ENCODE data around the gene BRINP3. TPM values are rescaled to one million over a fixed set of nuclear protein-coding genes. Genes with fewer than 3 reads are reported as not detected.

Gene BRINP3
- total RNA-seq, 2 donors from 2014 or later: 3.0 to 17.0 TPM

GRCh38 chr1:190312763-190313162 lies 164.9 kb downstream of the BRINP3 start:
- H3K27me3 ChIP-seq (replicated peaks; ENCODE audit: insufficient read depth): no peaks in the 10 kb centered on the region
- no peak overlapping the region for H3K27ac ChIP-seq
- no peak overlapping the region for H3K4me3 ChIP-seq
- intact Hi-C loops (cut with DNase I): no loop called here
- 85% methylated on average over 1 of the region's 1 CpG for WGBS
- TF ChIP-seq POLR2AphosphoS5 (IDR thresholded peaks at IDR 0.05) (no peak), CTCF (IDR thresholded peaks at IDR 0.05) (no peak), POLR2A (IDR thresholded peaks at IDR 0.05) (no peak)
- no peak for DNase-seq (ENCODE audit: low spot score)
- no peaks in the 10 kb centered on the region for H3K9me3 ChIP-seq
- H3K36me3 ChIP-seq: no peaks in the 10 kb centered on the region
- H3K4me1 ChIP-seq (replicated peaks): no peaks in the 10 kb centered on the region

- no peak overlapping the region for H3K27ac ChIP-seq
- no peak for DNase-seq (ENCODE audit: low spot score)
- no peak overlapping the region for H3K4me3 ChIP-seq
- no peaks in the 10 kb centered on the region for H3K36me3 ChIP-seq
- intact Hi-C loops (cut with DNase I): no loop called here
- TF ChIP-seq POLR2AphosphoS5 (IDR thresholded peaks at IDR 0.05) (no peak), POLR2A (IDR thresholded peaks at IDR 0.05) (no peak), CTCF (IDR thresholded peaks at IDR 0.05) (no peak)
- H3K4me1 ChIP-seq (replicated peaks): no peaks in the 10 kb centered on the region
- H3K27me3 ChIP-seq (replicated peaks; ENCODE audit: insufficient read depth): no peaks in the 10 kb centered on the region
- no peaks in the 10 kb centered on the region for H3K9me3 ChIP-seq
Measured at GRCh38 chr1:190303501-190303900, 174.2 kb downstream of the BRINP3 start.

- WGBS: 62% methylated on average over 2 of the region's 2 CpGs
- Histone ChIP-seq H3K4me3 (no peak overlapping the region), H3K27ac (no peak overlapping the region), H3K4me1 (replicated peaks) (no peaks in the 10 kb centered on the region), H3K27me3 (replicated peaks; ENCODE audit: insufficient read depth) (no peaks in the 10 kb centered on the region), H3K36me3 (no peaks in the 10 kb centered on the region), H3K9me3 (no peaks in the 10 kb centered on the region)
- intact Hi-C loops (cut with DNase I): no loop called here
- TF ChIP-seq POLR2A (IDR thresholded peaks at IDR 0.05): no peak
- TF ChIP-seq CTCF (IDR thresholded peaks at IDR 0.05): no peak
- no peak for DNase-seq (ENCODE audit: low spot score)
Measured at GRCh38 chr1:190296453-190296852, 181.2 kb downstream of the BRINP3 start.

GRCh38 chr1:190289897-190290296 lies 187.8 kb downstream of the BRINP3 start:
- H3K4me1 ChIP-seq (replicated peaks): no peaks in the 10 kb centered on the region
- H3K27ac ChIP-seq: no peak overlapping the region
- no peaks in the 10 kb centered on the region for H3K36me3 ChIP-seq
- H3K27me3 ChIP-seq (replicated peaks; ENCODE audit: insufficient read depth): no peaks in the 10 kb centered on the region
- no peak for TF ChIP-seq POLR2AphosphoS5 (IDR thresholded peaks at IDR 0.05)
- no peak for TF ChIP-seq CTCF (IDR thresholded peaks at IDR 0.05)
- no peak for TF ChIP-seq POLR2A (IDR thresholded peaks at IDR 0.05)
- 86% methylated on average over 2 of the region's 2 CpGs for WGBS
- intact Hi-C loops (cut with DNase I): no loop called here
- no peak for DNase-seq (ENCODE audit: low spot score)
- no peak overlapping the region for H3K4me3 ChIP-seq
- H3K9me3 ChIP-seq: no peaks in the 10 kb centered on the region

GRCh38 chr1:190286111-190286510 lies 191.6 kb downstream of the BRINP3 start:
- DNase-seq (ENCODE audit: low spot score): no peak
- H3K36me3 ChIP-seq: no peaks in the 10 kb centered on the region

More at GRCh38 chr1:190286111-190286510, 191.6 kb downstream of the BRINP3 start:
- intact Hi-C loops (cut with DNase I): no loop called here
- Histone ChIP-seq H3K9me3 (no peaks in the 10 kb centered on the region), H3K4me3 (no peak overlapping the region), H3K4me1 (replicated peaks) (no peaks in the 10 kb centered on the region), H3K27ac (no peak overlapping the region), H3K27me3 (replicated peaks; ENCODE audit: insufficient read depth) (no peaks in the 10 kb centered on the region)
- TF ChIP-seq CTCF (IDR thresholded peaks at IDR 0.05) (no peak), POLR2AphosphoS5 (IDR thresholded peaks at IDR 0.05) (no peak), POLR2A (IDR thresholded peaks at IDR 0.05) (no peak)
- WGBS: 46% methylated on average over 1 of the region's 1 CpG
